ENCODE data around the gene VSX1.

- no peak for TF ChIP-seq CTCF (IDR thresholded peaks at IDR 0.05)
- no peak for TF ChIP-seq POLR2A (IDR thresholded peaks at IDR 0.05)
Observed at GRCh38 chr20:25044660-25045342, 37.1 kb downstream of the VSX1 start.

All from upper lobe of left lung (tissue), 4 donors.